Liver (tissue), 9 donors: Measurements from ENCODE around the gene CACNG6. TPM values are rescaled to one million over a fixed set of nuclear protein-coding genes. Genes with fewer than 3 reads are reported as not detected.

Experiments
- DNase-seq: peaks from one replicate; pipeline ENCODE4 v3.0.0-alpha.2; 2017; ENCODE audit warnings: low spot score
- H3K27ac ChIP-seq, 2 donors: one replicate each; pipeline ENCODE4 v1.7.0; 2013; ENCODE audit warnings: inconsistent platforms in 2 of 2, low read length in 2 of 2, control low read depth in 1 of 2, low read depth in 1 of 2, mild to moderate bottlenecking in 1 of 2
- H3K27me3 ChIP-seq, 4 donors: one replicate each; pipeline versions ENCODE4 v1.6.1 to v1.7.0; 2013; ENCODE audit warnings: low read length in 3 of 4, inconsistent platforms in 1 of 4, mild to moderate bottlenecking in 1 of 4, moderate library complexity in 1 of 4; ENCODE audit not compliant: control insufficient read depth in 4 of 4, insufficient read depth in 4 of 4
- H3K36me3 ChIP-seq, 4 donors: one replicate each; pipeline versions ENCODE4 v1.6.1 to v1.7.0; 2013; ENCODE audit warnings: low read length in 3 of 4, mild to moderate bottlenecking in 3 of 4, low read depth in 1 of 4, moderate library complexity in 1 of 4; ENCODE audit not compliant: control insufficient read depth in 4 of 4, insufficient read depth in 3 of 4
- H3K4me1 ChIP-seq, 4 donors: one replicate each; pipeline versions ENCODE4 v1.6.1 to v1.7.0; 2013; ENCODE audit warnings: low read length in 3 of 4, mild to moderate bottlenecking in 3 of 4, moderate library complexity in 1 of 4; ENCODE audit not compliant: control insufficient read depth in 4 of 4, insufficient read depth in 4 of 4
- H3K4me3 ChIP-seq, 3 donors: one replicate each; pipeline versions ENCODE4 v1.6.1 to v1.7.0; 2013; ENCODE audit warnings: low read length in 3 of 3, control low read depth in 1 of 3, low read depth in 1 of 3, mild to moderate bottlenecking in 1 of 3
- H3K9ac ChIP-seq, 2 donors: one replicate each; pipeline ENCODE4 v1.7.0; 2013; ENCODE audit warnings: low read length in 2 of 2, mild to moderate bottlenecking in 2 of 2, moderate library complexity in 2 of 2, control low read depth in 1 of 2, low read depth in 1 of 2
- H3K9me3 ChIP-seq, 4 donors: one replicate each; pipeline versions ENCODE4 v1.6.1 to v1.7.0; 2013; ENCODE audit warnings: low read length in 3 of 4; ENCODE audit not compliant: control insufficient read depth in 4 of 4
- CTCF ChIP-seq: fragments of 150-350 bp; IDR thresholded peaks from 2 replicates; pipeline ENCODE4 v1.5.1; 2017; ENCODE audit warnings: improper control_type of control experiment, low read depth, low read length; ENCODE audit not compliant: missing input control
- EGR1 ChIP-seq, 2 donors: IDR thresholded peaks; 2 replicates each; pipeline ENCODE4 v1.6.1; 2016 to 2018; ENCODE audit warnings: antibody characterized with exemption in 2 of 2, low read depth in 2 of 2
- FOXA1 ChIP-seq: IDR thresholded peaks from 2 replicates; pipeline ENCODE4 v1.6.1; 2016; ENCODE audit warnings: antibody characterized with exemption
- FOXA2 ChIP-seq: IDR thresholded peaks from 2 replicates; pipeline ENCODE4 v1.6.1; 2016; ENCODE audit warnings: antibody characterized with exemption
- GABPA ChIP-seq, 2 donors: IDR thresholded peaks in 1 of 2; conservative IDR thresholded peaks in 1 of 2; 2 replicates each; pipeline ENCODE4 v1.6.1; 2016; ENCODE audit warnings: antibody characterized with exemption in 2 of 2, mild to moderate bottlenecking in 1 of 2, moderate library complexity in 1 of 2
- HNF4A ChIP-seq, 2 donors: conservative IDR thresholded peaks; 2 replicates each; pipeline ENCODE4 v1.6.1; 2016; ENCODE audit warnings: antibody characterized with exemption in 2 of 2, mild to moderate bottlenecking in 2 of 2
- JUND ChIP-seq, 2 donors: IDR thresholded peaks; 2 replicates each; pipeline ENCODE4 v1.6.1; 2016; ENCODE audit warnings: antibody characterized with exemption in 2 of 2
- NR2F2 ChIP-seq: IDR thresholded peaks from 2 replicates; pipeline ENCODE4 v1.6.1; 2016; ENCODE audit warnings: antibody characterized with exemption
- RXRA ChIP-seq, 2 donors: IDR thresholded peaks; 2 replicates each; pipeline ENCODE4 v1.6.1; 2017 to 2018; ENCODE audit warnings: antibody characterized with exemption in 2 of 2, mild to moderate bottlenecking in 1 of 2
- SP1 ChIP-seq: IDR thresholded peaks from 2 replicates; pipeline ENCODE4 v1.6.1; 2018; ENCODE audit warnings: antibody characterized with exemption, mild to moderate bottlenecking
- YY1 ChIP-seq: IDR thresholded peaks from 2 replicates; pipeline ENCODE4 v1.6.1; 2016; ENCODE audit warnings: antibody characterized with exemption, mild to moderate bottlenecking
- ZBTB33 ChIP-seq: IDR thresholded peaks from 2 replicates; pipeline ENCODE4 v1.6.1; 2016; ENCODE audit warnings: antibody characterized with exemption
- WGBS: extraction: QIAGEN DNeasy Blood & Tissue Kit; methylation state at CpG from one replicate; pipeline ENCODE4 v1.1.7; 2013; 5-methylcytosine and 5-hydroxymethylcytosine counted together
- polyA plus RNA-seq, 2 donors: library from polyadenylated mRNA; stranded (reverse) in 1 of 2; unstranded in 1 of 2; fragments of 200-250 nt in 1 of 2; fragments of >200 nt in 1 of 2; fragmentation: Nextera tagmentation in 1 of 2; extraction: Ambion mirVana in 1 of 2; gene quantifications; one replicate each; pipeline versions ENCODE4 v1.2.1 to v1.2.3, GENCODE V29; 2013 to 2015
- total RNA-seq, 2 donors: library from RNA; depleted of rRNA; stranded (reverse); fragments of >200 nt; gene quantifications; one replicate each; pipeline ENCODE4 v1.2.3, GENCODE V29; 2014
- TF ChIP-seq, protein P1 (sequence below): IDR thresholded peaks from 2 replicates; pipeline ENCODE4 v1.6.1; 2016; ENCODE audit warnings: antibody characterized with exemption, mild to moderate bottlenecking
- TF ChIP-seq, protein P2 (sequence below): IDR thresholded peaks from 2 replicates; pipeline ENCODE4 v1.6.1; 2016; ENCODE audit warnings: antibody characterized with exemption
- donor health status: healthy.
- donor health status: healthy.
- donor health status: healthy.
- donor health status: healthy.
- donor health status: healthy.

Gene CACNG6
- total and polyA plus RNA-seq, 4 donors = not detected

GRCh38 chr19:53965091-53965490, 26.3 kb upstream of the CACNG6 start:
- Histone ChIP-seq H3K9ac (no peak overlapping the region), H3K4me1 (no peaks in the 10 kb centered on the region), H3K9me3 (no peaks in the 10 kb centered on the region), H3K27me3 (peaks cover 3 to 7% (median 5%) of the 10 kb centered on the region in 4 donors), H3K27ac (no peak overlapping the region), H3K36me3 (no peaks in the 10 kb centered on the region), H3K4me3 (no peak overlapping the region)
- TF ChIP-seq CTCF (no peak), FOXA2 (no peak), HNF4A (conservative IDR thresholded peaks at IDR 0.05) (no peak), GABPA (IDR thresholded peaks at IDR 0.05 in 1 of 2, conservative IDR thresholded peaks at IDR 0.05 in 1 of 2) (no peak), SP1 (no peak), YY1 (no peak), NR2F2 (no peak), RXRA (IDR thresholded peaks at IDR 0.05) (no peak)
- TF ChIP-seq, protein P1, sequence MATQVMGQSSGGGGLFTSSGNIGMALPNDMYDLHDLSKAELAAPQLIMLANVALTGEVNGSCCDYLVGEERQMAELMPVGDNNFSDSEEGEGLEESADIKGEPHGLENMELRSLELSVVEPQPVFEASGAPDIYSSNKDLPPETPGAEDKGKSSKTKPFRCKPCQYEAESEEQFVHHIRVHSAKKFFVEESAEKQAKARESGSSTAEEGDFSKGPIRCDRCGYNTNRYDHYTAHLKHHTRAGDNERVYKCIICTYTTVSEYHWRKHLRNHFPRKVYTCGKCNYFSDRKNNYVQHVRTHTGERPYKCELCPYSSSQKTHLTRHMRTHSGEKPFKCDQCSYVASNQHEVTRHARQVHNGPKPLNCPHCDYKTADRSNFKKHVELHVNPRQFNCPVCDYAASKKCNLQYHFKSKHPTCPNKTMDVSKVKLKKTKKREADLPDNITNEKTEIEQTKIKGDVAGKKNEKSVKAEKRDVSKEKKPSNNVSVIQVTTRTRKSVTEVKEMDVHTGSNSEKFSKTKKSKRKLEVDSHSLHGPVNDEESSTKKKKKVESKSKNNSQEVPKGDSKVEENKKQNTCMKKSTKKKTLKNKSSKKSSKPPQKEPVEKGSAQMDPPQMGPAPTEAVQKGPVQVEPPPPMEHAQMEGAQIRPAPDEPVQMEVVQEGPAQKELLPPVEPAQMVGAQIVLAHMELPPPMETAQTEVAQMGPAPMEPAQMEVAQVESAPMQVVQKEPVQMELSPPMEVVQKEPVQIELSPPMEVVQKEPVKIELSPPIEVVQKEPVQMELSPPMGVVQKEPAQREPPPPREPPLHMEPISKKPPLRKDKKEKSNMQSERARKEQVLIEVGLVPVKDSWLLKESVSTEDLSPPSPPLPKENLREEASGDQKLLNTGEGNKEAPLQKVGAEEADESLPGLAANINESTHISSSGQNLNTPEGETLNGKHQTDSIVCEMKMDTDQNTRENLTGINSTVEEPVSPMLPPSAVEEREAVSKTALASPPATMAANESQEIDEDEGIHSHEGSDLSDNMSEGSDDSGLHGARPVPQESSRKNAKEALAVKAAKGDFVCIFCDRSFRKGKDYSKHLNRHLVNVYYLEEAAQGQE = no peak
- DNase-seq = no peak
- 58% methylated on average over 11 of the region's 11 CpGs for WGBS

- H3K9ac ChIP-seq = no peak overlapping the region
- DNase-seq = no peak
- H3K4me1 ChIP-seq = no peaks in the 10 kb centered on the region
- no peaks in the 10 kb centered on the region for H3K9me3 ChIP-seq
- H3K4me3 ChIP-seq = no peak overlapping the region
- 68% methylated on average over 7 of the region's 7 CpGs for WGBS
- H3K36me3 ChIP-seq = no peaks in the 10 kb centered on the region
- TF ChIP-seq SP1 (no peak), RXRA (IDR thresholded peaks at IDR 0.05) (no peak), FOXA2 (no peak), JUND (IDR thresholded peaks at IDR 0.05) (no peak), FOXA1 (no peak), ZBTB33 (no peak), YY1 (no peak), EGR1 (IDR thresholded peaks at IDR 0.05; ENCODE audit: low read depth in 2 of 2) (no peak), GABPA (IDR thresholded peaks at IDR 0.05 in 1 of 2, conservative IDR thresholded peaks at IDR 0.05 in 1 of 2) (no peak)
- TF ChIP-seq, protein P2, sequence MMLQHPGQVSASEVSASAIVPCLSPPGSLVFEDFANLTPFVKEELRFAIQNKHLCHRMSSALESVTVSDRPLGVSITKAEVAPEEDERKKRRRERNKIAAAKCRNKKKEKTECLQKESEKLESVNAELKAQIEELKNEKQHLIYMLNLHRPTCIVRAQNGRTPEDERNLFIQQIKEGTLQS = no peak
- no peak overlapping the region for H3K27ac ChIP-seq
- peaks cover 0 to 4% (median 2%) of the 10 kb centered on the region in 4 donors for H3K27me3 ChIP-seq
These were observed 24.5 kb upstream of the CACNG6 start for GRCh38 chr19:53966931-53967330.
